Measurements from ENCODE around the gene SLC44A3. TPM values are rescaled to one million over a fixed set of nuclear protein-coding genes. Genes with fewer than 3 reads are reported as not detected.
A peak's percentile ranks its signal among the peaks of the same experiment; 100 is the strongest.

Gene SLC44A3
- total and polyA plus RNA-seq, 9 of the 15 experiments (the other 6 are each of a cell fraction or from before 2014, with no cell fraction given): not detected

- no peaks in the 10 kb centered on the region for H4K20me1 ChIP-seq (replicated peaks; ENCODE audit: control insufficient read depth, insufficient read depth, low read length)
- ATAC-seq (peak; percentile 99), FAIRE-seq (peak; percentile 99), DNase-seq (ENCODE audit: extremely low read depth in 1 of 4, low spot score in 3 of 4) (peak; percentile 85 to 87 (median 86))
- H2AFZ ChIP-seq (ENCODE audit: low read depth, low read length): peak overlapping the region; percentile 73
- no peaks in the 10 kb centered on the region for H3K79me2 ChIP-seq (ENCODE audit: control insufficient read depth, insufficient read depth, low read length)
- H3K9ac ChIP-seq (ENCODE audit: insufficient read depth in 1 of 2, low read depth in 2 of 2, low read length in 2 of 2): peak overlapping the region in 1 of 2 experiments; percentile 78; a peak in 1 of 4 replicates
- H3K27ac ChIP-seq (ENCODE audit: extremely low read depth, low read depth, low read length): no peak overlapping the region
- intact Hi-C loops (cut with micrococcal nuclease): loop anchor here (1.0 kb wide), 2 partner anchors 189 to 380 kb away; partner anchors contain the start of gene RWDD3
- POLR2A ChIA-PET: interaction anchor here (0.7 to 1.2 kb wide), 10 partner anchors 8 to 867 kb away, joined by 3 to 5 read pairs (median 4); partner anchors contain the start of gene RWDD3
- no peaks in the 10 kb centered on the region for H3K36me3 ChIP-seq (ENCODE audit: control insufficient read depth, insufficient read depth, low read length)
- no TSS peak for BruUV-seq (replicated peaks)
- H3K4me3 ChIP-seq: peak overlapping the region; percentile 28
- WGBS (ENCODE audit: insufficient coverage, low coverage, missing lambda C conversion rate): 2% methylated on average over 21 of the region's 21 CpGs
- H3K9me1 ChIP-seq (ENCODE audit: control insufficient read depth, insufficient read depth, low read length): no peaks in the 10 kb centered on the region
- CTCF ChIA-PET (ENCODE audit: low intra/inter-chr PET ratio): interaction anchor here (0.6 to 3.4 kb wide), 6 partner anchors 184 to 810 kb away, joined by 3 to 25 read pairs (median 4); no protein-coding TSS in a partner anchor
- in situ Hi-C loops (cut with MboI): loop anchor here (5.0 to 10.0 kb wide), 2 partner anchors 188 to 390 kb away; no protein-coding TSS in a partner anchor
- H3K9me3 ChIP-seq (replicated peaks; ENCODE audit: control insufficient read depth, insufficient read depth, low read depth, low read length): no peaks in the 10 kb centered on the region
- no peaks in the 10 kb centered on the region; a peak in 1 of 5 replicates for H3K4me1 ChIP-seq (replicated peaks in 1 of 2; ENCODE audit: control insufficient read depth in 2 of 2, insufficient read depth in 2 of 2, low read length in 2 of 2)
- H3K27me3 ChIP-seq (ENCODE audit: control insufficient read depth in 2 of 2, insufficient read depth in 2 of 2, low read length in 2 of 2): peaks cover 3 to 5% of the 10 kb centered on the region in 2 experiments; a peak in 4 of 5 replicates
- peak overlapping the region; percentile 72 for H3K4me2 ChIP-seq (ENCODE audit: insufficient read depth, low read length)
- TF ChIP-seq USF1 (CRISPR knock-in tag; IDR thresholded peaks at IDR 0.05) (peak; percentile 87), MLLT1 (IDR thresholded peaks at IDR 0.05) (peak in 1 of 2 experiments; percentile 80; a peak in 2 of 4 replicates), BRD9 (IDR thresholded peaks at IDR 0.05; ENCODE audit: low read depth, partially characterized antibody) (no peak), ZNF583 (CRISPR knock-in tag; IDR thresholded peaks at IDR 0.05) (no peak), AFF1 (IDR thresholded peaks at IDR 0.05; ENCODE audit: low read depth in 1 of 2, partially characterized antibody in 2 of 2) (peak in 1 of 2 experiments; percentile 32), CTBP1 (IDR thresholded peaks at IDR 0.05; ENCODE audit: borderline replicate concordance) (peak; percentile 36; the same call in 1 of the 2 replicates), TFAP4 (CRISPR knock-in tag; IDR thresholded peaks at IDR 0.05; ENCODE audit: borderline replicate concordance) (0 out of 2 replicates have a peak, but pooled peaks have one; percentile 15), ATF7 (IDR thresholded peaks at IDR 0.05) (0 out of 2 replicates have a peak, but pooled peaks have one; percentile 29), PKNOX1 (IDR thresholded peaks at IDR 0.05) (peak; percentile 37; the same call in 1 of the 2 replicates), EGR1 (conservative IDR thresholded peaks at IDR 0.05) (0 out of 2 replicates have a peak, but pooled peaks have one; percentile 12)
Measured at GRCh38 chr1:94854458-94855306, 34.5 kb downstream of the SLC44A3 start.

Measured in K562 (cell line).